GM21381 (cell line): ENCODE measurements around the gene GABRP.
"Not testable (repeated sequence)": the region's sequence is repeated elsewhere in the genome, so short reads cannot be mapped to it uniquely, and the experiment has no call there.

ENCODE experiments used
- ATAC-seq: cut with Tn5 transposase; IDR thresholded peaks from one replicate; pipeline ENCODE4 v1.9.1; 2021; ENCODE audit warnings: mild to moderate bottlenecking, moderate library complexity; ENCODE audit not compliant: unreplicated experiment

GABRP gene

DNA sequence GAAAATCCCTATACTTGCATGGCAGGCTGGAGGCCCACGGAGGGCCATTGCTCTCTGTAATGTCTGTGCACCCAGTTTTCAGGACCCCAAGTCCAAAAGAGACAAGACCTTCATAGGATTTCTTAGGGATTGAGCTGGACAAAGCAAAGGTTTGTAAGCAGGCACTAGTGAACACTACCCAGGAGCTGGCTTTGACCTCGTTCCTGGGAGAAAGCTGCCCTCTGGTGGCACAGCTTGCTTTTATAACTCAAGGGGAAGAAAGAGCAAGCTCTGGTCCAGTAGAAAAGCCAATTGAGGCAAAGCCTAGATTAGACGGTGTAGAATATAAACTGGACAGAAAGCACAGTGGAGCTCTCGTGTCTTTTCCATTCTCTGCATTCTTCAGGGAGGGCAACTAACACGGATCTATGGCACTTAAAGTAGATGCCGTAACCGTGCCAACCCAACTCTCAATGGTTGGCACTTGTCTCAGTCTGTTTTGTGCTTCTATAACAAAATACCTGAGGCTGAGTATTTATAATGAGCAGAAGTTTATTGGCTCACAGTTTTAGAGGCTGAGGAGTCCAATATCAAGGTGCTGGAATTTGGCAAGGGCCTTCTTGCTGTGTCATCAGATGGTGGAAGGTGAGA lies 7.9 kb downstream of the GABRP start:
- no peak for ATAC-seq

DNA sequence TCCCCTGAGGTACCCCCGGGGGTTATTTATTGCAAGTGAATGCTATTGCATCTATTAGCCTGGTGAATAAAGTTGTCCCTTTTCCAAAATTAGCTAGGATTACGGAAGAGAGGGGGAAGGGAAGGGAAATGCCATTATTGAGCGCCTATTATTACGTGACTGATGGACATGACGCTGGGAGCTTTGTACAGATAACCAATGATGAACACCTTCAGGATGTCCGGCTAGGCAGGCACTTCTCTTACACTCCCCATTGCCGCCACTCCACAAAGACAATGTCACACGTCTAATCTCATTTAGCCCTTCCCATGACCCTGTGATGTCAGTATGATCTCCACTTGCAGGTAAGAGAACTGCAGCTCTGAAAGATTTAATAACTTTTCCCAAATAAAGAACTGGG lies 9.4 kb downstream of the GABRP start:
- ATAC-seq, result no peak

DNA sequence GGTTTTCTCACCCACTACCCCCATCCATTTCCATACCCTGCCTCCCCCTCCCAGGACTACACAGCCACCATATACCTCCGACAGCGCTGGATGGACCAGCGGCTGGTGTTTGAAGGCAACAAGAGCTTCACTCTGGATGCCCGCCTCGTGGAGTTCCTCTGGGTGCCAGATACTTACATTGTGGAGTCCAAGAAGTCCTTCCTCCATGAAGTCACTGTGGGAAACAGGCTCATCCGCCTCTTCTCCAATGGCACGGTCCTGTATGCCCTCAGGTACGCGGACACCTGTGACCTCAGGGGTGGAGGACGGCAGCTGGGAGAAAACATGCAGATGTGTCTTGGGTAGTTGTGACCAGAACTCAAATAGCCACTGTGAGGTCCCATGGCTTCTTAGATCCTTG lies 11.6 kb downstream of the GABRP start:
- ATAC-seq, result no peak

DNA sequence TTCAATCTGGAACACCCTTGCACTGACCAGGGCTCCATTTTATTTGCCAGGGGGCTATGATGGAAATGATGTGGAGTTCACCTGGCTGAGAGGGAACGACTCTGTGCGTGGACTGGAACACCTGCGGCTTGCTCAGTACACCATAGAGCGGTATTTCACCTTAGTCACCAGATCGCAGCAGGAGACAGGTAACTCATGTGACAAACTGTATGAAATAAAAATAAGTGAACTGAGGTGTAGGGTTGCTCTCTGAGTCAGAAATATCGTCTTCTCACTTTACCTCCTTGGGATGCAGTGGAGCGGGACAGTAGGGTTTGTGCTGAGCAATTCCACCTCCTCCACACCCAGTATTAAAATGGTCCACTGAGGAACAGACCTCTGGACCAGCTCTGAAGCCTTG lies 22.1 kb downstream of the GABRP start:
- no peak for ATAC-seq

DNA sequence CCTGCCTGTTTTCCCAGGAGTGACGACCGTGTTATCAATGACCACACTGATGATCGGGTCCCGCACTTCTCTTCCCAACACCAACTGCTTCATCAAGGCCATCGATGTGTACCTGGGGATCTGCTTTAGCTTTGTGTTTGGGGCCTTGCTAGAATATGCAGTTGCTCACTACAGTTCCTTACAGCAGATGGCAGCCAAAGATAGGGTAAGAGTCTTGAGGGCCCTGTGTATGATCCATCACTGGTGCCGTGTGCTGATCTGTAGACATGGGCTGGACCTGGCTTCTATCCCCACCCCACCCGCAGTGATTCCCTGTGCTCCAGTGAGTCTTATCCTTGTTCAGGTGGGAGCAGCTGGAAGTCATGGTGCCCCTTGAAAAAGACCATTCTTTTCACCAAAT lies 26.0 kb downstream of the GABRP start:
- no peak for ATAC-seq

DNA sequence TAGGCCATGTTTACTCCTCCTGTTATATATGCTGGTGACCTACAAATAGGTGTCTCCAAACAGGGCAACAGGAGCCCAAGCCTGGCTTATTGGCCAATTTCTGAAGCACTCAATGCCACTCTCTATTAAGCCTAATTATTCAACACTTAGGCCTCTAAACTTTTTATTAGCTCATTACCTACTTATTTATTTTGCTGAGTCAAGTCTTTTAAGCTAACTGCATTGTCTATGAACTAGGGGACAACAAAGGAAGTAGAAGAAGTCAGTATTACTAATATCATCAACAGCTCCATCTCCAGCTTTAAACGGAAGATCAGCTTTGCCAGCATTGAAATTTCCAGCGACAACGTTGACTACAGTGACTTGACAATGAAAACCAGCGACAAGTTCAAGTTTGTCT lies 28.2 kb downstream of the GABRP start:
- ATAC-seq, result no peak

DNA sequence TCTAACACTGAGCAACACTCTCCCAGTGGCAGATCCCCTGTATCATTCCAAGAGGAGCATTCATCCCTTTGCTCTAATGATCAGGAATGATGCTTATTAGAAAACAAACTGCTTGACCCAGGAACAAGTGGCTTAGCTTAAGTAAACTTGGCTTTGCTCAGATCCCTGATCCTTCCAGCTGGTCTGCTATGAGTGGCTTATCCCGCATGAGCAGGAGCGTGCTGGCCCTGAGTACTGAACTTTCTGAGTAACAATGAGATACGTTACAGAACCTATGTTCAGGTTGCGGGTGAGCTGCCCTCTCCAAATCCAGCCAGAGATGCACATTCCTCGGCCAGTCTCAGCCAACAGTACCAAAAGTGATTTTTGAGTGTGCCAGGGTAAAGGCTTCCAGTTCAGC lies 29.7 kb downstream of the GABRP start:
- no peak for ATAC-seq

DNA sequence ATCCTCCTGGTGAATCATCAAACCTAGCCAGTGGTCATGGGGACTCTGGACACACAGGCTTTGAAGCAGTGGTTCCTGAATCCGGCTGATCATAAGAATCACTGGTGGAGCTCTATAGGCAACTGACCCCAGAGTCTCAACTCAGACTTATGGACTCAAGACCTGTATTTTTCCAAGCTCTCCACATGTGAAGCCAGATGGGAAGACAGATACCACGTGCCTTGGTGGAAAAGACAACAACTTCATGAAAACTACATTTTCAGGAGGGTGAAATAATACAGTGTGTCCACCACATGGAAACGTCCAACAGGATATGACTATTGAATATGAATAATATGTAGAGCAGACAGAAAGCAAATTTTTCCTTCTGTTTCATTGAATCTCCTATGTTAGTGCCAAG lies 33.7 kb downstream of the GABRP start:
- no peak for ATAC-seq

DNA sequence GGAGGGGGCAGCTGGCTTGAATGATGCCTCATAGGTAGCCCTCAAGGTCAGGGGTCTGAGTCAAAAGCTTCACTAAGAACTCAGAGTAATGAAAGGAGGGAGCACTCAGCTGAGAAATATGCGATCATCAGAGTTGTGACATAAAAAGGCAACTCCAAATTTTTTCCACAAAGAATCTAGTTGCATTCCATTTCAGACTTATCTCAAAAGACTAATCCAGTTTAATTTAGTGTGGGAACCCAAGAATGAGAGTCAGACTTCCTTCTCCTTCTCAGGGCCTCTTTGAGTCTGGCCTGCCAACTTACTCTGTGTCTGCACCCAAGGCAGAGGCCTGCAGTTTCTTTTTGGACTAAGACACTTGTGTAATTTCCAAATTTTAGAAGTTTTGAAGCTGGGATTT lies 34.7 kb downstream of the GABRP start:
- no peak for ATAC-seq

DNA sequence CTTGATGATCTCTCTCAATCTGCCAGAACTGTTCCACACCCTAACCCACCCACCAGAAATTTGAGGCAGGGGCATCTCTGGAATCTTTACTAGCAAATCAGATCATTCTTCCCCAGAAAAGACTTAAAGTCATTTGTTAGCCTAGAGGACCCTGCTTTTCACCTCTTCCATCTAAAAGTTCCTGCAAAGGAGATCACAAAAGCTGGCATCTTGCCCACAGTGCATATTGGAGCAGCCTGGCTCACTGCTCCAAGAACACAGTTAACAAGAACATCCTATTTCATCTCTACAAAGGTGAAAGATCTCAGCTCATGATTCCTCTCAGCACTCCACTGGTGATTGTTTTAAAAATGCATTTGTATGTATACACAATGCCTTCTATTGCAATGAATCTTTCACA lies 36.3 kb downstream of the GABRP start:
- no peak for ATAC-seq

DNA sequence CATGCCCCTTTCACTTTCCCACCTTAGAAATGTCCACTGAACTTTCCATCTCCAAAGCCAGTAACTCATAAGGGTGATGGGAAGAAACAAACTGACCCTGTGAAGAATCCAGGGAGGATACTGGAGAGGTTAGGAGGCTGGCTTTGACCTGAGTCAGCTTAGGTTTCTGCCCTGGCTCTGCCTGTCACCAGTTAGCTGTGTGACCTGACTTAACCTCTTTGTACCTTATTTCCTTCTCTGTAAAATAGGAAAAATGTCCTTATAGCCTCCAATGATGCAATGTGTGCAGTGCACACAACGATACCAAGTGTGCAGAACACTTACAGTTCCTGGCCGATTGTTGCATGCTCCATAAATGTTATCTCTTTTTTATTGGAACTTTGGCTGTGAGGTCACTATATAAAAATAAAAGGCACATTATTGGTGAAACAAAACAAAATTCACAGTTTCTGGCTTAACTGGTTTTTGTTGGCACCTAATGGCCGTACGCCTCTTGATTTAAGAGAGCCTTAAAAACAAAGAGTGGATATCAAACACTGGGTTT lies 37.8 kb downstream of the GABRP start:
- no peak for ATAC-seq

DNA sequence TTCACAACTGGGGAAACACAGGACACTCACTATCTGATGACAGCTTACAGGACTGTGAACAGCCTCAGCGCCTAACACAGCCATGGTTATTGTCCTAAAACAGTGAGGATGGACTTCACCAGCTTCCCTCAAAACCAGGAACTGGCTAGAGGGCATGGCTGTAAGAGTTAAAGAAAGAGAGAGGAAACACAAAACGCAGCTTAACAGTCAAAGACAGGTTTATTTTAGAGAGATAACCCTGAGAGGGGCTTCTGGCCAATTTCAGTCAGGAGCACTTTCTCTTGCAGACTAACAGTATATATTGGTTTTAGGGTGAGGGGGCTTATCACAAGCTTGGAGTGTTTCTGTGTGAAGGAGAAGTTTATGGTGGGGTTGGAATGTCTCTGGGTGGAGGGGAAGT lies 42.6 kb downstream of the GABRP start:
- no peak for ATAC-seq

DNA sequence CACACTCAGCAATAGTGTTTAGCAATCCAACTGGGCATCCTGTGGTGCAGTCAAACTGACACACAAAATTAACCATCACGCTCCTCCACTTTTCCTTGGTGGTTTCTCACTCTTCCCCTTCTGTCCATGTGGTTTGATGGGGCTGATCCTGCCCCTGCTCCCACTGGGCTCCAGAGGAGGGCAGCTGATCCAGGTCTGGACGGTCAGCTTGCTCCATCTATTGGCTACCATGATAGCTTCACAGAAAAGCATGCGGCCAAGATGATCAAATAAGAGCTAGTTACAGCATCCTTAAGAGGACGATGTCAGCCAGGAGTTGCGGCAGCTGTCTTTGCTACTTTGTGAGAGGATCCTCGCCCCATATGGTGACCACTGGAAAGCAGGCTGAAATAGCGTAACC lies 48.7 kb downstream of the GABRP start:
- ATAC-seq, result no peak

DNA sequence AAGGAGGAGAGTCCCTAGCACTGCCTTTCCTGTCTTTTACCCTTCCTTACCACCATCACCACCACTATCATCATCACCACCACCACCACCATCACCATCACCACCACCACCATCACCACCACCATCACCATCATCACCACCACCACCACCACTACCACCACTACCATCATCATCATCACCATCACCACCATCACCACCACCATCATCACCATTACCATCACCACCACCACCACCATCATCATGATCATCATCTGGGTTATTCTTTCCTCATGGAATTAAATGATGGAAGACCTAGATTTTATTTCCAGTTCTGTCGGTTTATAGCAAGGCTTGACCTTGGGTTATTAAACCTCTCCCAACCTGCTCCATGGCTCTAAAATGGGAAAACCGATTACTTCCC lies 50.5 kb downstream of the GABRP start:
- not testable (repeated sequence) for ATAC-seq

DNA sequence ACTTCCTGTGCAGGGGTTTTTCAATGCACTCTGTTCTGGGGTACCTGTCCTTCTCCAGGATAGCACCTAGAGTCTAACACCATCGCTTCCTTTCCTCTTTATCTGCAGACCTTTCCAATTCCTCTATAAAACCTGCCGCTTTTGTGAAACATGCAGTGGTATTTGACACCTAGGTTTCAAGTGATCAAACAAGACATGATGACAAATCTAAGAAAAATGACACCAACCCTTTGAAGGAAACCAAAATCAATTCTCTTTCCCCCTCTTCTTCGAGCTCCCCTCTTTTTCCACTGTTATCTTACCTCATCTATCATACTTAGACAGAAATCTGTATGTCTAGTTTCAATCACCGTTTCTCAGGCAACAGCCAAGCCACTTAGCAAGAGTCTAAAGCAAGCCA lies 52.7 kb downstream of the GABRP start:
- ATAC-seq, result no peak

DNA sequence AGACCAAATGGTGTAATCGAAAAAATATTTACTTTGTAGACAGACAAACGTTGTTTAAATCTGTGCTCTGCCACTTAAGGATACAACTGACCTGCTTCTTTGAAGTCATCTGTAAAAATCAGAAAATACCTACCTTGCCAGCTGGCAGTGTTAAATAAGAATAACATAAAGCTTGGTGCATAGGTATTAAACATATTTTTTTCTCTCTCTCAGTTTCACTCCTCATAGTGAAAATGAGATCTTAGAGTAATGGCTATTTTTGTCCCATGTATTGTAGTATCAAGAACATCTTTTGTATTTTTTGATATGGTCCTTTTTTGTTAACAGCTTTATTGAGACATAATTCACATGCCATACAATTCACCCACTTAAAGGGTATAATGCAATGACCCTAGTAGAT lies 60.3 kb downstream of the GABRP start:
- no peak for ATAC-seq

DNA sequence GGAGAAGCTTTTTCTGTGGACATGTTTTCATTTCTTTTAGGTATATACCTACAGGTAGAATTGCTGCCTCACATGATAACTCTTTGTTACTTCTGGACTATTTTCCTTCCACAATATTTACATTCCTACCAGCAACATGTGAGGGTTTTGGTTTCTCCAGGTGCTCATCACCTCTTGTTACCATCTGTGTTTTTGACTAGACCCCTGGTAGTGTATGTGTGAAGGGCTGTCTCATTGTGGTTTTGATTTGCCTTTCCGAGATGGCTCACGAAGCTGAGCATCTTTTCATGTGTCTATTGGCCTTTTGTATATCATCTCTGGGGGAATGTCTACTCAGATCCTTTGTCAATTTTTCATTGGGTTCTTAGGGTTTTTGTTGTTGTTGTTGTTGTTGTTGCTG lies 61.1 kb downstream of the GABRP start:
- ATAC-seq, result no peak

DNA sequence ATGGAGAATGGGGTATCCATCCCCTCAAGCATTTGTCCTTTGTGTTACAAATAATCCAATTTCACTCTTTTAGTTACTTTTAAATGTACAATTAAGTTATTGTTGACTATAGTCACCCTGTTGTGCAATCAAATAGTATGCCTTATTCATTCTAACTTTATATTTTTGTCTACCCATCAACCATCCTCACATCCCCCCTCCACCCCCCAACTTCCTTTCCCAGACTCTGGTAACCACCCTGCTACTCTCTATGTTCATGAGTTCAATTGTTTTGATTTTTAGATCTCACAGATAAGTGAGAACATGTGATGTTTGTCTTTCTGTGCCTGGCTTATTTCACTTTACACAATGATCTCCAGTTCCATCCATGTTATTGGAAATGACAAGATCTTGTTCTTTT lies 62.9 kb downstream of the GABRP start:
- no peak for ATAC-seq

DNA sequence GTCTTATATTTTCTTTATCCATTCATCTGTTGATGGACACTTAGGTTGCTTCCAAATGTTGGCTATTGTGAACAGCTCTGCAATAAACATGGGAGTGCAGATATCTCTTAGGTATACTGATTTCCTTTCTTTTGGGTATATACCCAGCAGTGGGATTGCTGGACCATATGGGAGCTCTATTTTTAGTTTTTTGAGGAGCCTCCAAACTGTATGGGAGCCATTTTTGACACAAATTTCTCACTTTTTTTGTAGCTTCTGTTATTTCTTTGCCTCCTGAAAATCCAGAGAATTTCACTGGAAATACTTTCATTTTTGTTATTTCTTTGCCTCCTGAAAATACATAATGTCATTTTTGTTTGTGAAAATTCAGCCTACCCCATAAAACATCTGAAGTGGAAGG lies 63.3 kb downstream of the GABRP start:
- no peak for ATAC-seq

DNA sequence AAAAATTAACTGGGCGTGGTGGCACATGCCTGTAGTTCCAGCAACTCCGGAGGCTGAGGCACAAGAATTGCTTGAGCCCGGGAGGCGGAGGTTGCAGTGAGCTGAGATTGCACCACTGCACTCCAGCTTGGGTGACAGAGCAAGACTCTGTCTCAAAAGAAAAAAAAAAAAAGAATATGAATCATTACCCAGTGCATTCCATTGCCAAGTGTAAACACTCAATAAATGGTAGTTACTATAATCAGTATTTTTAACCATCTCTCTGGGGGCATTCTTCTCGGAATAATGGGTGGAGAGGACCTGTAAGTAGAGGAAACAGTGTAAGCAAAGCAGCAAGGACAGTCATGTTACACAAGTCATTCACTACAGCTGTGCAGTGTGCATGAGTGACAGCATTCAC lies 64.5 kb downstream of the GABRP start:
- no peak for ATAC-seq

DNA sequence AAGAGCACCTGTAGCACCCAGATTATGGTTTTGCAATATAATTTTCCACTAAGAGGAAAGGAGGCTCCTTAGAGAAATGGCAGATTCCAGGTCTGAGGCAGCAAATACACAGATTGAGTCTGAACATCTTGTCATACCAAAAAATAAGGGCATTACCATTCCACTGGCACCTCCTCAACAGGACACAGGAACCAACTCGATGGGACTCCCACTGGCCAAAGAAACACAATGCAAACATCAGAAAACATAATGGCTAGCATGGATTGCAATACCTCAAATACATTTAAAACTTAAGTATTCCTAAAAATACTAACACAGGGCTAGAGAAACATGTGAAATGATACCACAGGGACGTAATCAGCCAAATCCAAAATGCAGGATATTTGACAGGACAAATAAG lies 65.8 kb downstream of the GABRP start:
- ATAC-seq, result no peak

DNA sequence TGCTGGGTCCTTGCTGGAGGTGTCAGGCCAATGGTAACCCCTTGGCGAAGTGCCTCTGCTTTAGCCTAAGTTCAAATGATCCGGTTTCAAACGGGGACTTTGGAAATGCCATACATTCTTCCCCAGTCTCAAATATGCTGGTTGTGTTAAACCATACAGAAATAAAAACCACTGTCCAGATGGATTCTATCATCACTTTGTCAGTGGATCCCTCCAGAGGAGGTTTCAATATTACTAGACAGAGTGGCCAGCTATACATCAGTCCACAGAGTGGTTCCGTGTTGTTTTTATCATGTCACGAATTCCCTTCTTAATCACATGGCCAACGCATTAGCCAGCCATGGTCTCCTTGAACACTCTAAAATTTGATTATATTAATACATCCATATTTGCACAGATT lies 71.0 kb downstream of the GABRP start:
- ATAC-seq, result no peak

DNA sequence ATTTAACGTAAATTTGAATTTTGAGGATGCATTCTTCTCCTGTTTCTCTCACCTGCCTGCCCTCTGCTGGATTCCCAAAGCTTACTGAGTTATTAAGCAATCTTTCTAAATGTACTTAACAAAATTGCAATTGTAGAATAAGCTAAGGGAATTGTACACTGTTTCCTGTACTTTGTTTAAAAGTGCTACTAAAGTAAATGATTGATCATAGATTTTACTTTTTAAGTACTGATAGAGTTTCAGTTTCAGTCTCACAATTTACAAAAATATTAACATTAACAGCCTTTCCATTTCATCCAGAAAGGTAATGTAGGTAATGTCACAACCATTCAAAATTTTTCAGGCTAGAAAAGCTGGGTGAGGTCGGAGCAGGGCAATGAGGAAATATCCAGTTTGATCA lies 73.5 kb downstream of the GABRP start:
- ATAC-seq, result no peak
